H1 (cell line): ENCODE measurements around the gene ALOX5. TPM values are rescaled to one million over a fixed set of nuclear protein-coding genes. Genes with fewer than 3 reads are reported as not detected.

Experiments used
- CTCF ChIA-PET: fragments of 300-600 bp; sonication (Branson Sonifier 250); formaldehyde crosslinking; loops from one replicate; lab custom pipeline; 2021; ENCODE audit not compliant: partially characterized antibody; lab: Charles Lee
- POLR2A ChIA-PET: fragments of 300-600 bp; sonication (Branson Sonifier 250); formaldehyde crosslinking; loops from one replicate; lab custom pipeline; 2021; ENCODE audit warnings: inconsistent platforms; ENCODE audit not compliant: partially characterized antibody; lab: Charles Lee
- DNase-seq, 2 experiments: peaks; one replicate each; pipeline versions ENCODE4 v3.0.0 to v3.0.0-alpha.2; 2010 to 2022; ENCODE audit warnings: low spot score in 2 of 2, low read depth in 1 of 2, mixed read lengths in 1 of 2
- FAIRE-seq: peaks from 2 replicates; lab custom pipeline; 2011; peaks lifted over from hg19 to GRCh38; lab: Jason Lieb, UNC
- H2AFZ ChIP-seq: 2 replicates; pipeline ENCODE4 v1.8.1; 2012; ENCODE audit warnings: low read length, inconsistent platforms
- H2AK5ac ChIP-seq: 2 replicates; pipeline ENCODE4 v1.6.1; 2013; ENCODE audit warnings: low read depth, low read length
- H2BK120ac ChIP-seq: replicated peaks from 2 replicates; pipeline ENCODE3; 2013; ENCODE audit warnings: low read depth, low read length, inconsistent platforms
- H2BK12ac ChIP-seq: 2 replicates; pipeline ENCODE4 v1.6.1; 2013; ENCODE audit warnings: low read depth, low read length
- H2BK15ac ChIP-seq: 2 replicates; pipeline ENCODE4 v1.6.1; 2013; ENCODE audit warnings: low read length
- H2BK20ac ChIP-seq: 2 replicates; pipeline ENCODE4 v1.6.1; 2013; ENCODE audit warnings: low read length
- H2BK5ac ChIP-seq: 2 replicates; pipeline ENCODE4 v1.6.1; 2013; ENCODE audit warnings: low read depth, low read length
- H3K14ac ChIP-seq: 2 replicates; pipeline ENCODE4 v1.6.1; 2013; ENCODE audit warnings: inconsistent platforms; ENCODE audit not compliant: insufficient read length
- H3K18ac ChIP-seq: 2 replicates; pipeline ENCODE4 v1.6.1; 2013; ENCODE audit warnings: low read length; ENCODE audit errors: extremely low read depth
- H3K23ac ChIP-seq: 2 replicates; pipeline ENCODE4 v1.6.1; 2013; ENCODE audit warnings: inconsistent platforms; ENCODE audit not compliant: insufficient read length
- H3K23me2 ChIP-seq: 2 replicates; pipeline ENCODE4 v1.6.1; 2013; ENCODE audit warnings: low read depth, low read length
- H3K27ac ChIP-seq: 2 replicates; pipeline ENCODE4 v1.6.1; 2011; ENCODE audit warnings: low read depth, low read length, inconsistent platforms
- H3K27me3 ChIP-seq, 4 experiments: replicated peaks in 1 of 4; 1 replicate in 1 of 4; 2 replicates in 3 of 4; pipeline versions ENCODE4 v1.6.1 to v1.8.1; 2011 to 2013; ENCODE audit warnings: low read length in 3 of 4, mild to moderate bottlenecking in 3 of 4, inconsistent platforms in 2 of 4, mixed read lengths in 2 of 4, moderate library complexity in 1 of 4; ENCODE audit not compliant: control insufficient read depth in 3 of 4, insufficient read depth in 3 of 4; ENCODE audit errors: extremely low read depth in 1 of 4
- H3K36me3 ChIP-seq, 4 experiments: 2 replicates each; pipeline versions ENCODE4 v1.6.1 to v1.8.1; 2011 to 2013; ENCODE audit warnings: mild to moderate bottlenecking in 4 of 4, low read length in 3 of 4, moderate library complexity in 2 of 4, control low read depth in 1 of 4, inconsistent platforms in 1 of 4; ENCODE audit not compliant: insufficient read depth in 4 of 4, control insufficient read depth in 2 of 4
- H3K4ac ChIP-seq: replicated peaks from 2 replicates; pipeline ENCODE3; 2013; ENCODE audit warnings: low read length, low read depth, mixed read lengths, inconsistent platforms; ENCODE audit not compliant: insufficient read length
- H3K4me1 ChIP-seq, 4 experiments: replicated peaks in 1 of 4; 1 replicate in 1 of 4; 2 replicates in 3 of 4; pipeline versions ENCODE4 v1.6.1 to v1.8.1; 2011 to 2013; ENCODE audit warnings: low read length in 3 of 4, inconsistent platforms in 2 of 4, mixed read lengths in 1 of 4; ENCODE audit not compliant: insufficient read depth in 4 of 4, control insufficient read depth in 3 of 4
- H3K4me2 ChIP-seq, 2 experiments: 2 replicates each; pipeline versions ENCODE4 v1.6.1 to v1.8.1; 2011 to 2013; ENCODE audit warnings: low read depth in 2 of 2, low read length in 2 of 2, control low read depth in 1 of 2, inconsistent platforms in 1 of 2, mild to moderate bottlenecking in 1 of 2; ENCODE audit not compliant: insufficient read depth in 1 of 2
- H3K4me3 ChIP-seq, 4 experiments: fragments of 200-600, 300-600 bp in 1 of 4; sonication (generic), shearing (Covaris generic), sonication (Bioruptor Twin) in 1 of 4; 2 replicates each; pipeline versions ENCODE4 v1.5.1 to v1.8.1; 2011 to 2016; ENCODE audit warnings: low read length in 4 of 4, low read depth in 3 of 4, control low read depth in 2 of 4, inconsistent platforms in 2 of 4, mild to moderate bottlenecking in 2 of 4, mixed read lengths in 1 of 4, moderate library complexity in 1 of 4; ENCODE audit not compliant: insufficient read depth in 2 of 4; ENCODE audit errors: extremely low read depth in 1 of 4
- H3K56ac ChIP-seq: replicated peaks from 2 replicates; pipeline ENCODE3; 2013; ENCODE audit warnings: low read depth, mild to moderate bottlenecking, mixed read lengths, low read length, inconsistent platforms; ENCODE audit not compliant: insufficient read length
- H3K79me1 ChIP-seq: 2 replicates; pipeline ENCODE4 v1.6.1; 2013; ENCODE audit warnings: low read depth, low read length, control low read depth
- H3K79me2 ChIP-seq, 2 experiments: 2 replicates each; pipeline versions ENCODE4 v1.6.1 to v1.8.1; 2012 to 2013; ENCODE audit warnings: low read length in 2 of 2, mild to moderate bottlenecking in 2 of 2, inconsistent platforms in 1 of 2; ENCODE audit not compliant: insufficient read depth in 2 of 2, control insufficient read depth in 1 of 2
- H3K9ac ChIP-seq, 4 experiments: replicated peaks in 1 of 4; 1 replicate in 1 of 4; 2 replicates in 3 of 4; pipeline versions ENCODE4 v1.6.1 to v1.8.1; 2011 to 2013; ENCODE audit warnings: low read depth in 3 of 4, low read length in 3 of 4, control low read depth in 2 of 4, mild to moderate bottlenecking in 2 of 4, moderate library complexity in 2 of 4, inconsistent platforms in 1 of 4; ENCODE audit errors: extremely low read depth in 1 of 4
- H3K9me3 ChIP-seq, 2 experiments: 2 replicates each; pipeline versions ENCODE4 v1.6.1 to v1.8.1; 2012 to 2013; ENCODE audit warnings: mild to moderate bottlenecking in 2 of 2, moderate library complexity in 2 of 2, control low read depth in 1 of 2, inconsistent platforms in 1 of 2, low read depth in 1 of 2, low read length in 1 of 2, mixed read lengths in 1 of 2; ENCODE audit not compliant: insufficient read depth in 2 of 2
- H4K20me1 ChIP-seq, 2 experiments: replicated peaks in 1 of 2; 2 replicates each; pipeline versions ENCODE3 to v1.8.1; 2011 to 2013; ENCODE audit warnings: inconsistent platforms in 2 of 2, low read length in 2 of 2, mild to moderate bottlenecking in 1 of 2; ENCODE audit not compliant: insufficient read depth in 2 of 2, control insufficient read depth in 1 of 2
- H4K5ac ChIP-seq: 2 replicates; pipeline ENCODE4 v1.6.1; 2013; ENCODE audit warnings: low read length, low read depth, mixed read lengths, inconsistent platforms; ENCODE audit not compliant: insufficient read length
- H4K8ac ChIP-seq: 2 replicates; pipeline ENCODE4 v1.8.0; 2013; ENCODE audit warnings: mild to moderate bottlenecking, moderate library complexity, low read length, inconsistent platforms; ENCODE audit not compliant: insufficient read depth; ENCODE audit errors: extremely low read depth
- H4K91ac ChIP-seq: replicated peaks from 2 replicates; pipeline ENCODE3; 2013; ENCODE audit warnings: low read length, mixed read lengths, inconsistent platforms; ENCODE audit not compliant: insufficient read length
- CHD1 ChIP-seq: IDR thresholded peaks from 2 replicates; pipeline ENCODE4 v1.6.1; 2012; ENCODE audit warnings: low read depth, low read length, improper control_type of control experiment
- KDM1A ChIP-seq: fragments of 200-600, 300-600 bp; sonication (generic); IDR thresholded peaks from 2 replicates; pipeline ENCODE4 v1.7.1; 2016; ENCODE audit warnings: mild to moderate bottlenecking, low read length, borderline replicate concordance
- RBBP5 ChIP-seq: IDR thresholded peaks from 2 replicates; pipeline ENCODE4 v1.7.1; 2012; ENCODE audit warnings: low read depth, mild to moderate bottlenecking, inconsistent platforms, low read length, moderate library complexity, borderline replicate concordance
- SIN3A ChIP-seq, 2 experiments: IDR thresholded peaks in 1 of 2; conservative IDR thresholded peaks in 1 of 2; 2 replicates each; pipeline ENCODE4 v1.6.1; 2011 to 2012; ENCODE audit warnings: low read length in 2 of 2, improper control_type of control experiment in 1 of 2, low read depth in 1 of 2, mild to moderate bottlenecking in 1 of 2
- SRF ChIP-seq: IDR thresholded peaks from 2 replicates; pipeline ENCODE4 v1.6.1; 2011; ENCODE audit warnings: mild to moderate bottlenecking, low read depth, low read length, moderate library complexity
- SUZ12 ChIP-seq: fragments of 200-600 bp; sonication (generic); IDR thresholded peaks from 2 replicates; pipeline ENCODE4 v1.6.1; 2012; ENCODE audit warnings: mild to moderate bottlenecking, inconsistent platforms, low read length, moderate library complexity, mixed read lengths
- WGBS, 2 experiments: shearing (Covaris generic) in 1 of 2; methylation state at CpG; one replicate each; pipeline versions ENCODE4 v1.1.6 to v1.1.7; 2013 to 2015; ENCODE audit warnings: low lambda C conversion rate in 2 of 2, mixed read lengths in 2 of 2, inconsistent platforms in 1 of 2, low coverage in 1 of 2, missing lambda C conversion rate in 1 of 2; ENCODE audit not compliant: insufficient replicate concordance in 2 of 2, insufficient coverage in 1 of 2, insufficient read length in 1 of 2; ENCODE audit errors: extremely low coverage in 1 of 2, missing lambda C conversion rate in 1 of 2; 5-methylcytosine and 5-hydroxymethylcytosine counted together
- polyA plus RNA-seq, 7 experiments: library from polyadenylated mRNA; depleted of rRNA in 3 of 7; stranded (reverse) in 5 of 7; unstranded in 2 of 7; fragments of >200 nt in 5 of 7; fragments of 200-250 nt in 2 of 7; gene quantifications; 1 replicate in 5 of 7; 2 replicates in 1 of 7; 4 replicates in 1 of 7; pipeline versions ENCODE4 v1.2.1 to v1.2.3, GENCODE V29; 2011 to 2013; ENCODE audit warnings: missing spikeins in 2 of 7, mixed read lengths in 2 of 7
- total RNA-seq: library from RNA; stranded (reverse); fragmentation: NEBNext Ultra II Directional; extraction: Animal tissue kit (Norgen Biotek cat#: 25700); gene quantifications from 2 replicates; pipeline ENCODE4 v1.2.1, GENCODE V29; 2021
- TF ChIP-seq, protein P1 (sequence below): IDR thresholded peaks from 2 replicates; pipeline ENCODE4 v1.6.1; 2011; ENCODE audit warnings: low read length, improper control_type of control experiment

The ALOX5 gene
- total and polyA plus RNA-seq, 2 of the 8 experiments (the other 6 are each of a cell fraction or from before 2014, with no cell fraction given) = 1.6 to 3.8 TPM

DNA sequence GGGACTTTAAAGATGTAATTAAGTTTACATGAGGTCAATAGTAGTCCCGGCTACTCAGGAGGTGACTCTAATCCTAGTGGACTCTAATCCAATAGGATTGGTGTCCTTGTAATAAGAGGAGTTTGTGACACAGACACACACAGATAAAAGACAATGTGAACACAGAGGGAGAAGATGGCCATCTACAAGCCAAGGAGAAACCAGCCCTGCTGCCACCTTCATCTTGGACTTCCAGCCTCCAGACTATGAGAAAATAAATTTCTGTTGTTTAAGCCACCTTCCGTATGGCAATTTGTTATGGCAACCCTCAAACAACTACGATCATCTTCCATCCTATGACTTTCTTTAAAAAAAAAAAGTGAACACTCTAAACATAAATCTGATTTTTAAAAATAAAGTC, 116.3 kb downstream of the ALOX5 start:
- Histone ChIP-seq H2BK120ac (no peak overlapping the region), H3K56ac (no peak overlapping the region), H4K8ac (no peak overlapping the region), H3K14ac (no peak overlapping the region), H2BK20ac (no peak overlapping the region), H3K4ac (no peak overlapping the region), H3K4me2 (no peak overlapping the region), H2BK5ac (no peak overlapping the region), H3K18ac (no peak overlapping the region), H4K20me1 (peaks cover 0 to 1% of the 10 kb centered on the region in 2 experiments), H3K36me3 (peaks cover 0 to 4% (median under 1%) of the 10 kb centered on the region in 4 experiments; a peak in 2 of 8 replicates), H3K4me3 (no peak overlapping the region), H4K5ac (no peak overlapping the region), H3K23ac (no peak overlapping the region), H3K27ac (no peak overlapping the region), H2AFZ (no peak overlapping the region), H3K23me2 (no peaks in the 10 kb centered on the region), H2AK5ac (no peak overlapping the region), H4K91ac (no peak overlapping the region), H3K79me2 (no peaks in the 10 kb centered on the region), H3K79me1 (no peaks in the 10 kb centered on the region), H3K27me3 (no peaks in the 10 kb centered on the region), H2BK12ac (no peak overlapping the region), H3K9ac (no peak overlapping the region), H2BK15ac (no peak overlapping the region)
- DNase-seq = no peak
- ChIA-PET POLR2A (no interaction called here), CTCF (no interaction called here)
- 89% methylated on average over 3 of the region's 3 CpGs; no CpG with 5 or more reads in 1 of the 2 experiments for WGBS, 2 experiments
- FAIRE-seq = no peak
- no peak for TF ChIP-seq RBBP5
- no peak for TF ChIP-seq CHD1
- no peak for TF ChIP-seq SIN3A (conservative IDR thresholded peaks at IDR 0.05 in 1 of 2, IDR thresholded peaks at IDR 0.05 in 1 of 2; ENCODE audit: low read depth in 1 of 2, low read length in 2 of 2)
- TF ChIP-seq KDM1A = no peak
- TF ChIP-seq SUZ12 = no peak
- no peak for TF ChIP-seq SRF
- TF ChIP-seq, protein P1, sequence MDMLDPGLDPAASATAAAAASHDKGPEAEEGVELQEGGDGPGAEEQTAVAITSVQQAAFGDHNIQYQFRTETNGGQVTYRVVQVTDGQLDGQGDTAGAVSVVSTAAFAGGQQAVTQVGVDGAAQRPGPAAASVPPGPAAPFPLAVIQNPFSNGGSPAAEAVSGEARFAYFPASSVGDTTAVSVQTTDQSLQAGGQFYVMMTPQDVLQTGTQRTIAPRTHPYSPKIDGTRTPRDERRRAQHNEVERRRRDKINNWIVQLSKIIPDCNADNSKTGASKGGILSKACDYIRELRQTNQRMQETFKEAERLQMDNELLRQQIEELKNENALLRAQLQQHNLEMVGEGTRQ = no peak
- TF ChIP-seq, all 59 proteins: peak for 0
- no peaks in the 10 kb centered on the region for H3K4me1 ChIP-seq
- peaks cover 0 to 5% of the 10 kb centered on the region in 2 experiments; a peak in 1 of 4 replicates for H3K9me3 ChIP-seq
